ENCODE measurements around the gene PCBP3. TPM values are rescaled to one million over a fixed set of nuclear protein-coding genes. Genes with fewer than 3 reads are reported as not detected.

The PCBP3 gene
- total and polyA plus RNA-seq, 2 of the 8 experiments (the other 6 are each of a cell fraction or from before 2014, with no cell fraction given), result 3.5 to 6.3 TPM

DNA sequence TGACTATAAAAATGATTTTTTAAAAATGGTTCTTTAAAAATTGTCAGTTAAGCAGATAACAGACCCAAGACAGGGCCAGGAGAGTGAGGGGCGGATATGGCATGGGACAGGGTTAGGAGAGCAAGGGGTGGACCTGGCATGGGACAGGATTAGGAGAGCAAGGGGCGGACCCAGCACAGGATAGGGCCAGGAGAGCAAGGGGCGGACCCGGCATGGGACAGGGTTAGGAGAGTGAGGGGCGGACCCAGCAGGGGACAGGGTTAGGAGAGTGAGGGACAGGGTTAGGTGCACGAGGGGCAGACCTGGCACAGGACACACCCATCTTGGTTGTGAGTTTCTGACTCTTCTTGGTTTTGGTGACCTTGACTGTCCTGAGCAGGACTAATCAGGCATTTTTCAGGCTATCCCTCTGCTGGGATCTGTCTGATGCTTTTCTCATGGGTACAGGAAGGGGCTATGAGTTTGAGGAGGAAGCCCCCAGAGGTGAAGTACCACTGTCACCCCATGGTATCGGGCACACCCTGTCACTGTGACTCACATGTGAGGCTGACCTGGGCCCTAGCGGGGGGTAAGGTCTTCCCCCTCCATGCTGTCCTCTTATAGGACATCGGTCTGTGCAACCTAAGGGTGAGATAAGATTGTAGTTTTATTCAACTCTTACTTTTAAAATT, 179.0 kb downstream of the PCBP3 start:
- H3K4me3 ChIP-seq (ENCODE audit: extremely low read depth in 1 of 4, insufficient read depth in 2 of 4, low read depth in 3 of 4, low read length in 4 of 4), result no peak overlapping the region
- H3K4me2 ChIP-seq (ENCODE audit: insufficient read depth in 1 of 2, low read depth in 2 of 2, low read length in 2 of 2), result no peak overlapping the region
- H3K9me3 ChIP-seq (ENCODE audit: insufficient read depth in 2 of 2, low read depth in 1 of 2, low read length in 1 of 2), result no peaks in the 10 kb centered on the region
- 93% methylated on average over 9 of the region's 9 CpGs; no CpG with 5 or more reads in 1 of the 2 experiments for WGBS, 2 experiments (ENCODE audit: extremely low coverage in 1 of 2, insufficient coverage in 1 of 2, insufficient read length in 1 of 2, insufficient replicate concordance in 2 of 2, low coverage in 1 of 2, low lambda C conversion rate in 2 of 2, missing lambda C conversion rate in 1 of 2)
- no peak overlapping the region for H2BK5ac ChIP-seq (ENCODE audit: low read depth, low read length)
- no peak overlapping the region for H2AFZ ChIP-seq (ENCODE audit: low read length)
- H4K8ac ChIP-seq (ENCODE audit: extremely low read depth, insufficient read depth, low read length), result no peak overlapping the region
- H3K4me1 ChIP-seq (replicated peaks in 1 of 4; ENCODE audit: control insufficient read depth in 3 of 4, insufficient read depth in 4 of 4, low read length in 3 of 4), result peaks cover 0 to 8% (median 1%) of the 10 kb centered on the region in 4 experiments; a peak in 2 of 7 replicates
- no peaks in the 10 kb centered on the region for H3K23me2 ChIP-seq (ENCODE audit: low read depth, low read length)
- H3K79me2 ChIP-seq (ENCODE audit: control insufficient read depth in 1 of 2, insufficient read depth in 2 of 2, low read length in 2 of 2), result no peaks in the 10 kb centered on the region
- no peak overlapping the region for H3K4ac ChIP-seq (replicated peaks; ENCODE audit: insufficient read length, low read depth, low read length)
- H3K56ac ChIP-seq (replicated peaks; ENCODE audit: insufficient read length, low read depth, low read length), result no peak overlapping the region
- no peak for FAIRE-seq
- no peak overlapping the region for H2AK5ac ChIP-seq (ENCODE audit: low read depth, low read length)
- H3K36me3 ChIP-seq (ENCODE audit: control insufficient read depth in 2 of 4, insufficient read depth in 4 of 4, low read length in 3 of 4), result no peaks in the 10 kb centered on the region
- H3K23ac ChIP-seq (ENCODE audit: insufficient read length), result no peak overlapping the region
- no peaks in the 10 kb centered on the region for H3K27me3 ChIP-seq (replicated peaks in 1 of 4; ENCODE audit: control insufficient read depth in 3 of 4, extremely low read depth in 1 of 4, insufficient read depth in 3 of 4, low read length in 3 of 4)
- no peak overlapping the region for H3K14ac ChIP-seq (ENCODE audit: insufficient read length)
- H2BK15ac ChIP-seq (ENCODE audit: low read length), result no peak overlapping the region
- H4K5ac ChIP-seq (ENCODE audit: insufficient read length, low read depth, low read length), result no peak overlapping the region
- H2BK120ac ChIP-seq (replicated peaks; ENCODE audit: low read depth, low read length), result no peak overlapping the region
- no peak overlapping the region for H2BK12ac ChIP-seq (ENCODE audit: low read depth, low read length)
- peaks cover 0 to 1% of the 10 kb centered on the region in 2 experiments for H4K20me1 ChIP-seq (replicated peaks in 1 of 2; ENCODE audit: control insufficient read depth in 1 of 2, insufficient read depth in 2 of 2, low read length in 2 of 2)
- no peak for TF ChIP-seq RBBP5 (IDR thresholded peaks at IDR 0.05; ENCODE audit: borderline replicate concordance, low read depth, low read length)
- TF ChIP-seq RXRA (IDR thresholded peaks at IDR 0.05; ENCODE audit: insufficient read depth, low read depth, low read length), result no peak
- TF ChIP-seq YY1 (IDR thresholded peaks at IDR 0.05; ENCODE audit: low read depth, low read length), result no peak
- no peak for TF ChIP-seq EP300 (IDR thresholded peaks at IDR 0.05; ENCODE audit: borderline replicate concordance in 1 of 2, low read depth in 2 of 2, low read length in 2 of 2)
- TF ChIP-seq BACH1 (IDR thresholded peaks at IDR 0.05; ENCODE audit: low read length), result no peak
- no peak for TF ChIP-seq CBX5 (IDR thresholded peaks at IDR 0.05; ENCODE audit: low read depth, low read length)
- no peak for TF ChIP-seq SRF (IDR thresholded peaks at IDR 0.05; ENCODE audit: low read depth, low read length)
- TF ChIP-seq JUND (IDR thresholded peaks at IDR 0.05; ENCODE audit: low read length), result no peak
- no peak for TF ChIP-seq SP2 (IDR thresholded peaks at IDR 0.05; ENCODE audit: low read length)
- TF ChIP-seq JUN (IDR thresholded peaks at IDR 0.05; ENCODE audit: low read depth, low read length), result no peak
- no peak for TF ChIP-seq CTBP2 (IDR thresholded peaks at IDR 0.05; ENCODE audit: borderline replicate concordance, insufficient read depth, insufficient read length, low read length)
- no peak for DNase-seq (ENCODE audit: low read depth in 1 of 2, low spot score in 2 of 2)
- no peak overlapping the region for H3K9ac ChIP-seq (replicated peaks in 1 of 4; ENCODE audit: extremely low read depth in 1 of 4, low read depth in 3 of 4, low read length in 3 of 4)
- POLR2A ChIA-PET (ENCODE audit: partially characterized antibody), result interaction anchor here (1.0 kb wide), 1 partner anchor 12 kb away, joined by 3 read pairs; no protein-coding TSS in a partner anchor
- no peak overlapping the region for H2BK20ac ChIP-seq (ENCODE audit: low read length)
- no peak overlapping the region for H4K91ac ChIP-seq (replicated peaks; ENCODE audit: insufficient read length, low read length)
- no peak overlapping the region for H3K27ac ChIP-seq (ENCODE audit: low read depth, low read length)
- H3K18ac ChIP-seq (ENCODE audit: extremely low read depth, low read length), result no peak overlapping the region
- CTCF ChIA-PET (ENCODE audit: partially characterized antibody), result interaction anchor here (0.6 to 3.0 kb wide), 6 partner anchors 9 to 916 kb away, joined by 3 to 17 read pairs (median 4); no protein-coding TSS in a partner anchor
- no peaks in the 10 kb centered on the region for H3K79me1 ChIP-seq (ENCODE audit: low read depth, low read length)
